ENCODE data around the gene TBC1D8. TPM values are rescaled to one million over a fixed set of nuclear protein-coding genes. Genes with fewer than 3 reads are reported as not detected.
A peak's percentile ranks its signal among the peaks of the same experiment; 100 is the strongest.

TBC1D8 gene
- total RNA-seq, 3 donors from 2014 or later (not counting 1 experiment from before 2014, with no cell fraction given): 2.2 to 8.7 (median 5.1) TPM

- Mint-ChIP-seq H3K4me1 (peaks cover 15 to 23% of the 10 kb centered on the region in 2 donors), H3K36me3 (no peaks in the 10 kb centered on the region), H3K4me3 (no peak overlapping the region), H3K27me3 (ENCODE audit: low read depth in 2 of 2) (peaks cover 31 to 50% of the 10 kb centered on the region in 2 donors), H3K27ac (no peak overlapping the region), H3K9me3 (no peaks in the 10 kb centered on the region)
- TF ChIP-seq CTCF (IDR thresholded peaks at IDR 0.05): no peak
- intact Hi-C loops (cut with micrococcal nuclease): no loop called here
- Histone ChIP-seq H3K4me1 (ENCODE audit: control insufficient read depth, insufficient read depth, low read length) (peaks cover 16% of the 10 kb centered on the region), H3K36me3 (ENCODE audit: control insufficient read depth, insufficient read depth, low read length) (no peaks in the 10 kb centered on the region), H3K27ac (ENCODE audit: low read length) (no peak overlapping the region), H3K27me3 (ENCODE audit: control insufficient read depth, insufficient read depth, low read length) (peaks cover 34% of the 10 kb centered on the region), H3K4me3 (ENCODE audit: low read length) (no peak overlapping the region), H3K9me3 (ENCODE audit: control insufficient read depth, insufficient read depth, low read length) (no peaks in the 10 kb centered on the region)
- 35% methylated on average over 6 of the region's 6 CpGs for WGBS (ENCODE audit: insufficient coverage)
- DNase-seq (no peak), ATAC-seq (peak in 1 of 3 donors; percentile 66)
Measured at GRCh38 chr2:101114815-101115214, 36.4 kb downstream of the TBC1D8 start.

GRCh38 chr2:101114268-101114783 is 36.9 kb downstream of the TBC1D8 start:
- H3K27ac Mint-ChIP-seq: no peak overlapping the region
- intact Hi-C loops (cut with micrococcal nuclease): no loop called here
- H3K36me3 Mint-ChIP-seq: no peaks in the 10 kb centered on the region
- no peaks in the 10 kb centered on the region for H3K9me3 Mint-ChIP-seq
- Histone ChIP-seq H3K4me3 (ENCODE audit: low read length) (no peak overlapping the region), H3K27ac (ENCODE audit: low read length) (no peak overlapping the region), H3K27me3 (ENCODE audit: control insufficient read depth, insufficient read depth, low read length) (peaks cover 34% of the 10 kb centered on the region), H3K36me3 (ENCODE audit: control insufficient read depth, insufficient read depth, low read length) (no peaks in the 10 kb centered on the region), H3K4me1 (ENCODE audit: control insufficient read depth, insufficient read depth, low read length) (peaks cover 21% of the 10 kb centered on the region), H3K9me3 (ENCODE audit: control insufficient read depth, insufficient read depth, low read length) (no peaks in the 10 kb centered on the region)
- DNase-seq (no peak), ATAC-seq (no peak)
- H3K4me3 Mint-ChIP-seq: no peak overlapping the region
- peaks cover 20 to 22% of the 10 kb centered on the region in 2 donors for H3K4me1 Mint-ChIP-seq
- TF ChIP-seq CTCF (IDR thresholded peaks at IDR 0.05): no peak
- 96% methylated on average over 5 of the region's 5 CpGs for WGBS (ENCODE audit: insufficient coverage)
- H3K27me3 Mint-ChIP-seq (ENCODE audit: low read depth in 2 of 2): peaks cover 26 to 45% of the 10 kb centered on the region in 2 donors

- DNase-seq (no peak), ATAC-seq (no peak)
- no peak for TF ChIP-seq CTCF (IDR thresholded peaks at IDR 0.05)
- intact Hi-C loops (cut with micrococcal nuclease): no loop called here
- H3K4me3 Mint-ChIP-seq: no peak overlapping the region
- Histone ChIP-seq H3K9me3 (ENCODE audit: control insufficient read depth, insufficient read depth, low read length) (no peaks in the 10 kb centered on the region), H3K36me3 (ENCODE audit: control insufficient read depth, insufficient read depth, low read length) (no peaks in the 10 kb centered on the region), H3K27me3 (ENCODE audit: control insufficient read depth, insufficient read depth, low read length) (peaks cover 31% of the 10 kb centered on the region), H3K4me1 (ENCODE audit: control insufficient read depth, insufficient read depth, low read length) (peaks cover 25% of the 10 kb centered on the region), H3K4me3 (ENCODE audit: low read length) (no peak overlapping the region), H3K27ac (ENCODE audit: low read length) (no peak overlapping the region)
- H3K36me3 Mint-ChIP-seq: no peaks in the 10 kb centered on the region
- no peak overlapping the region for H3K27ac Mint-ChIP-seq
- H3K9me3 Mint-ChIP-seq: no peaks in the 10 kb centered on the region
- peaks cover 24 to 44% of the 10 kb centered on the region in 2 donors for H3K27me3 Mint-ChIP-seq (ENCODE audit: low read depth in 2 of 2)
- 76% methylated on average over 9 of the region's 10 CpGs for WGBS (ENCODE audit: insufficient coverage)
- peaks cover 20 to 26% of the 10 kb centered on the region in 2 donors for H3K4me1 Mint-ChIP-seq
Measured at GRCh38 chr2:101113441-101114267, 37.5 kb downstream of the TBC1D8 start.
